Hepatocyte (in vitro differentiated cells): Measurements from ENCODE around the gene GRIK4. TPM values are rescaled to one million over a fixed set of nuclear protein-coding genes. Genes with fewer than 3 reads are reported as not detected.

ENCODE experiments used
- DNase-seq: peaks from one replicate; pipeline ENCODE4 v3.0.0-alpha.2; 2016; ENCODE audit warnings: low spot score
- H2AFZ ChIP-seq: fragments of 200-600 bp; sonication (generic); 2 replicates; pipeline ENCODE4 v1.6.0; 2016; ENCODE audit warnings: antibody characterized with exemption, mild to moderate bottlenecking
- H3K27ac ChIP-seq: fragments of 200-600 bp; sonication (generic); 2 replicates; pipeline ENCODE4 v1.5.1; 2016; ENCODE audit warnings: mild to moderate bottlenecking
- H3K27me3 ChIP-seq: fragments of 200-600 bp; sonication (generic); 2 replicates; pipeline ENCODE4 v1.6.1; 2016
- H3K36me3 ChIP-seq: fragments of 200-600 bp; sonication (generic); replicated peaks from 2 replicates; pipeline ENCODE4 v1.5.1; 2016; ENCODE audit warnings: low read depth; ENCODE audit not compliant: insufficient read depth
- H3K4me1 ChIP-seq: fragments of 200-600 bp; sonication (generic); 2 replicates; pipeline ENCODE4 v1.5.1; 2016; ENCODE audit warnings: mild to moderate bottlenecking, moderate library complexity; ENCODE audit not compliant: insufficient read depth
- H3K4me2 ChIP-seq: fragments of 200-600 bp; sonication (generic); 2 replicates; pipeline ENCODE4 v1.6.0; 2016
- H3K4me3 ChIP-seq: fragments of 200-600 bp; sonication (generic); 2 replicates; pipeline ENCODE4 v1.5.1; 2016; ENCODE audit warnings: mild to moderate bottlenecking
- H3K79me2 ChIP-seq: fragments of 200-600 bp; sonication (generic); 2 replicates; pipeline ENCODE4 v1.6.0; 2017; ENCODE audit warnings: mild to moderate bottlenecking
- H3K9me2 ChIP-seq: fragments of 200-600 bp; sonication (generic); replicated peaks from 2 replicates; pipeline ENCODE4 v1.6.0; 2017; ENCODE audit warnings: mild to moderate bottlenecking; ENCODE audit not compliant: insufficient read depth
- H3K9me3 ChIP-seq: fragments of 200-600 bp; sonication (generic); 2 replicates; pipeline ENCODE4 v1.5.1; 2016; ENCODE audit warnings: low read depth, mild to moderate bottlenecking
- H4K20me1 ChIP-seq: fragments of 200-600 bp; sonication (generic); 2 replicates; pipeline ENCODE4 v1.6.0; 2016; ENCODE audit warnings: mild to moderate bottlenecking; ENCODE audit not compliant: insufficient read depth, poor library complexity, severe bottlenecking
- EZH2 ChIP-seq: fragments of 200-600 bp; sonication (generic); IDR thresholded peaks from 2 replicates; pipeline ENCODE4 v1.6.1; 2016; ENCODE audit warnings: antibody characterized with exemption, mild to moderate bottlenecking, borderline replicate concordance
- EZH2phosphoT487 ChIP-seq: fragments of 200-600 bp; sonication (generic); IDR thresholded peaks from one replicate; pipeline ENCODE4 v1.6.1; 2018; ENCODE audit warnings: antibody characterized with exemption, mild to moderate bottlenecking, low read depth, moderate library complexity; ENCODE audit not compliant: unreplicated experiment, severe bottlenecking
- WGBS: methylation state at CpG from one replicate; pipeline ENCODE4 v1.1.6; 2016; ENCODE audit warnings: low lambda C conversion rate; ENCODE audit errors: missing lambda C conversion rate; 5-methylcytosine and 5-hydroxymethylcytosine counted together
- polyA plus RNA-seq: library from polyadenylated mRNA; unstranded; fragments of >200 nt; fragmentation: Nextera tagmentation; extraction: Ambion mirVana; gene quantifications from 2 replicates; pipeline ENCODE4 v1.2.1, GENCODE V29; 2016
- total RNA-seq: library from RNA; depleted of rRNA; stranded (reverse); fragments of >200 nt; gene quantifications from 2 replicates; pipeline ENCODE4 v1.2.3, GENCODE V29; 2014
- TF ChIP-seq, protein P1 (sequence below): fragments of 200-600 bp; sonication (generic); IDR thresholded peaks from 2 replicates; pipeline ENCODE4 v1.5.1; 2016; ENCODE audit warnings: antibody characterized with exemption, mild to moderate bottlenecking; ENCODE audit not compliant: poor library complexity

GRIK4 gene
- total and polyA plus RNA-seq, 2 experiments from 2014 or later: 1.5 to 2.3 TPM

- 36% methylated on average over 9 of the region's 9 CpGs for WGBS
- Histone ChIP-seq H4K20me1 (no peaks in the 10 kb centered on the region), H3K9me2 (no peaks in the 10 kb centered on the region), H3K4me3 (no peak overlapping the region), H3K27me3 (no peaks in the 10 kb centered on the region), H3K27ac (no peak overlapping the region), H3K79me2 (no peaks in the 10 kb centered on the region), H3K4me1 (no peaks in the 10 kb centered on the region), H3K36me3 (no peaks in the 10 kb centered on the region), H3K4me2 (no peak overlapping the region), H3K9me3 (no peaks in the 10 kb centered on the region), H2AFZ (no peak overlapping the region)
- TF ChIP-seq, protein P1, sequence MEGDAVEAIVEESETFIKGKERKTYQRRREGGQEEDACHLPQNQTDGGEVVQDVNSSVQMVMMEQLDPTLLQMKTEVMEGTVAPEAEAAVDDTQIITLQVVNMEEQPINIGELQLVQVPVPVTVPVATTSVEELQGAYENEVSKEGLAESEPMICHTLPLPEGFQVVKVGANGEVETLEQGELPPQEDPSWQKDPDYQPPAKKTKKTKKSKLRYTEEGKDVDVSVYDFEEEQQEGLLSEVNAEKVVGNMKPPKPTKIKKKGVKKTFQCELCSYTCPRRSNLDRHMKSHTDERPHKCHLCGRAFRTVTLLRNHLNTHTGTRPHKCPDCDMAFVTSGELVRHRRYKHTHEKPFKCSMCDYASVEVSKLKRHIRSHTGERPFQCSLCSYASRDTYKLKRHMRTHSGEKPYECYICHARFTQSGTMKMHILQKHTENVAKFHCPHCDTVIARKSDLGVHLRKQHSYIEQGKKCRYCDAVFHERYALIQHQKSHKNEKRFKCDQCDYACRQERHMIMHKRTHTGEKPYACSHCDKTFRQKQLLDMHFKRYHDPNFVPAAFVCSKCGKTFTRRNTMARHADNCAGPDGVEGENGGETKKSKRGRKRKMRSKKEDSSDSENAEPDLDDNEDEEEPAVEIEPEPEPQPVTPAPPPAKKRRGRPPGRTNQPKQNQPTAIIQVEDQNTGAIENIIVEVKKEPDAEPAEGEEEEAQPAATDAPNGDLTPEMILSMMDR: peak; percentile 73
- TF ChIP-seq EZH2: no peak
- peak; percentile 85 for DNase-seq
Measured at GRCh38 chr11:120801801-120802689, 290.5 kb downstream of the GRIK4 start.

- Histone ChIP-seq H4K20me1 (no peaks in the 10 kb centered on the region), H3K4me2 (no peak overlapping the region), H2AFZ (no peak overlapping the region), H3K36me3 (no peaks in the 10 kb centered on the region), H3K4me1 (no peaks in the 10 kb centered on the region), H3K9me3 (no peaks in the 10 kb centered on the region), H3K27me3 (no peaks in the 10 kb centered on the region), H3K9me2 (no peaks in the 10 kb centered on the region), H3K27ac (no peak overlapping the region), H3K4me3 (no peak overlapping the region), H3K79me2 (no peaks in the 10 kb centered on the region)
- 77% methylated on average over 9 of the region's 9 CpGs for WGBS
- TF ChIP-seq EZH2phosphoT487 (no peak), EZH2 (no peak)
- TF ChIP-seq, protein P1: no peak
- DNase-seq: no peak
Measured at GRCh38 chr11:120805960-120806555, 294.5 kb downstream of the GRIK4 start.

GRCh38 chr11:120807414-120808150 lies 296.0 kb downstream of the GRIK4 start:
- H3K79me2 ChIP-seq: no peaks in the 10 kb centered on the region
- no peak overlapping the region for H3K4me2 ChIP-seq
- TF ChIP-seq, protein P1: no peak
- no peak for TF ChIP-seq EZH2
- H2AFZ ChIP-seq: no peak overlapping the region
- no peak overlapping the region for H3K27ac ChIP-seq
- H3K36me3 ChIP-seq: no peaks in the 10 kb centered on the region
- DNase-seq: peak; percentile 51
- H3K9me2 ChIP-seq: no peaks in the 10 kb centered on the region
- H4K20me1 ChIP-seq: no peaks in the 10 kb centered on the region
- H3K4me3 ChIP-seq: no peak overlapping the region
- WGBS: 60% methylated on average over 13 of the region's 13 CpGs
- H3K27me3 ChIP-seq: no peaks in the 10 kb centered on the region
- no peaks in the 10 kb centered on the region for H3K9me3 ChIP-seq
- H3K4me1 ChIP-seq: no peaks in the 10 kb centered on the region
